Heart left ventricle (tissue), 13 donors: Measurements from ENCODE around the gene INO80C.

Experiments used
- POLR2A ChIP-seq, 2 donors: fragments of 450-650 bp; IDR thresholded peaks; one replicate each; pipeline ENCODE4 v1.6.1; 2017; ENCODE audit warnings: antibody characterized with exemption in 2 of 2, mild to moderate bottlenecking in 2 of 2, moderate library complexity in 2 of 2
- TF ChIP-seq, protein P1 (sequence below), 12 donors: fragments of 200-600 bp; sonication (generic) in 4 of 12; IDR thresholded peaks; one replicate each; pipeline versions ENCODE4 v1.5.0 to v1.8.0; 2018 to 2022; ENCODE audit warnings: antibody characterized with exemption in 12 of 12, mild to moderate bottlenecking in 5 of 12
- donor health status: ischemic (EF 13 %, LVEDD 7.1; RV severe dilation, severe dysfunction).
- donor health status: DM: no; HTN: yes; CAD: no.
- donor health status: DM: no; HTN: no; CAD: no.
- donor health status: ischemic (EF 25% LVEDD 6.9; RV normal size, moderate dysfunction).
- donor health status: ischemic (EF 25% LVEDD 5.7; RV mildly dilated, moderate dysfunction).
- donor health status: ischemic (EF 35%, LVEDD 5.7; RV mildly dilated, moderate dysfunction).
- donor health status: nonischemic (EF 11% LVEDD 7.7; RV severe dilation, severe dysfunction).
- donor health status: DM: yes; HTN: yes; CAD: no.
- donor health status: PGD.
- donor health status: ischemic (EF 29% LVEDD 5.4; RV normal size, mild dysfunction).
- donor health status: nonischemic (EF 23%, LVEDD 6.1; RV moderate dilation, normal function).

DNA sequence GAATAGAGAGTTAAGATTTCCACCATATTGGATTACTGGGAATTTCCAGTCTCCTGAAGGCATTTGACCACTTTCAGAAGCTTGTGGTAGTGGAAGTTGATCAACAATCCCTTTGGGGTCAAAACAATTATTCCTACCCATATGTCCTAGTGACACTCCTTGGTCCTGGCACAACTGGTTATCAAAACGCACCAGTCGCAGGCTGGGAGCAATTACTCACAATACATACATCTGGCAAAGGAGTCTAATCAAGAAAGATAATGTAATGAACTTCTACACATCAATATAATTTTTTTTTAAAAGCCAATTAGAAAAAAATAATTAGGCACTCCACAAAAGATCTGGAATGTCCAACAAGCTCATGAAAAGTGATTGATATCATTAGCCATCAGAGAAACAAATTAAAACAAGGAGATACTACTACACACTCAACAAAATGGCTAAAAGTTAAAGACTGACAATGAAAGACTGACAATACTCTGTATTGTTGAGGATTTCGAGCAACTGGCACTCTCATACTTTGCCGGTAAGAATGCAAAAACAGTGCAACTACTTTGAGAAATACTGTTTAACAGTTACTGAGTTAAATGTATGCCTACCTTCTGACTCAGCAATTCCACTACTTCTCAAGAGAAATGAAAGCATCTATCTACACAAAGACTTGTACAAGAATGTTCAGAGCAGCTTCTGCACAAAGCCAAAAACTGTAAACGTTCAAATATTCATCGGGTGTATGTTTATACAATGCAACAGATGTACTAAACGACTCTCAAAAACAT, 2.0 kb downstream of the INO80C start:
- TF ChIP-seq, protein P1, sequence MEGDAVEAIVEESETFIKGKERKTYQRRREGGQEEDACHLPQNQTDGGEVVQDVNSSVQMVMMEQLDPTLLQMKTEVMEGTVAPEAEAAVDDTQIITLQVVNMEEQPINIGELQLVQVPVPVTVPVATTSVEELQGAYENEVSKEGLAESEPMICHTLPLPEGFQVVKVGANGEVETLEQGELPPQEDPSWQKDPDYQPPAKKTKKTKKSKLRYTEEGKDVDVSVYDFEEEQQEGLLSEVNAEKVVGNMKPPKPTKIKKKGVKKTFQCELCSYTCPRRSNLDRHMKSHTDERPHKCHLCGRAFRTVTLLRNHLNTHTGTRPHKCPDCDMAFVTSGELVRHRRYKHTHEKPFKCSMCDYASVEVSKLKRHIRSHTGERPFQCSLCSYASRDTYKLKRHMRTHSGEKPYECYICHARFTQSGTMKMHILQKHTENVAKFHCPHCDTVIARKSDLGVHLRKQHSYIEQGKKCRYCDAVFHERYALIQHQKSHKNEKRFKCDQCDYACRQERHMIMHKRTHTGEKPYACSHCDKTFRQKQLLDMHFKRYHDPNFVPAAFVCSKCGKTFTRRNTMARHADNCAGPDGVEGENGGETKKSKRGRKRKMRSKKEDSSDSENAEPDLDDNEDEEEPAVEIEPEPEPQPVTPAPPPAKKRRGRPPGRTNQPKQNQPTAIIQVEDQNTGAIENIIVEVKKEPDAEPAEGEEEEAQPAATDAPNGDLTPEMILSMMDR (IDR thresholded peaks at IDR 0.05): no peak
- no peak for TF ChIP-seq POLR2A (IDR thresholded peaks at IDR 0.05)
